Heart left ventricle (tissue), 16 donors: ENCODE data around the gene AGMO. TPM values are rescaled to one million over a fixed set of nuclear protein-coding genes. Genes with fewer than 3 reads are reported as not detected.

Experiments
- ATAC-seq, 4 donors: fragments of 200-7000 bp; cut with Tn5 transposase; one replicate each; pipeline ENCODE4 v1.9.1; 2020 to 2022; ENCODE audit warnings: moderate library complexity in 4 of 4, mild to moderate bottlenecking in 3 of 4, moderate number of reproducible peaks in 1 of 4
- DNase-seq, 5 donors: peaks; one replicate each; pipeline ENCODE4 v3.0.0-alpha.2; 2020
- H3K27ac ChIP-seq, 12 donors: fragments of 200-600 bp; sonication (generic) in 4 of 12; one replicate each; pipeline versions ENCODE4 v1.5.0 to v1.8.0; 2016 to 2022; ENCODE audit warnings: mild to moderate bottlenecking in 2 of 12
- H3K27me3 ChIP-seq, 9 donors: fragments of 200-600 bp; sonication (generic) in 2 of 9; one replicate each; pipeline versions ENCODE4 v1.5.1 to v1.8.0; 2016 to 2022; ENCODE audit warnings: mild to moderate bottlenecking in 3 of 9
- H3K36me3 ChIP-seq, 9 donors: fragments of 200-600 bp; sonication (generic) in 2 of 9; one replicate each; pipeline versions ENCODE4 v1.5.0 to v1.8.0; 2018 to 2022; ENCODE audit warnings: mild to moderate bottlenecking in 2 of 9
- H3K4me1 ChIP-seq, 12 donors: fragments of 200-600 bp; sonication (generic) in 4 of 12; one replicate each; pipeline versions ENCODE4 v1.5.0 to v1.8.0; 2016 to 2022; ENCODE audit warnings: mild to moderate bottlenecking in 3 of 12
- H3K4me3 ChIP-seq, 12 donors: fragments of 200-600 bp; sonication (generic) in 4 of 12; one replicate each; pipeline versions ENCODE4 v1.5.0 to v1.8.0; 2017 to 2022; ENCODE audit warnings: mild to moderate bottlenecking in 9 of 12, moderate library complexity in 4 of 12
- H3K9me3 ChIP-seq, 12 donors: fragments of 200-600 bp; sonication (generic) in 4 of 12; one replicate each; pipeline versions ENCODE4 v1.5.0 to v1.8.0; 2016 to 2022; ENCODE audit warnings: mild to moderate bottlenecking in 1 of 12
- POLR2A ChIP-seq, 2 donors: fragments of 450-650 bp; IDR thresholded peaks; one replicate each; pipeline ENCODE4 v1.6.1; 2017; ENCODE audit warnings: antibody characterized with exemption in 2 of 2, mild to moderate bottlenecking in 2 of 2, moderate library complexity in 2 of 2
- WGBS, 4 donors: extraction: QIAGEN DNeasy Blood & Tissue Kit in 2 of 4; methylation state at CpG; one replicate each; pipeline versions ENCODE4 v1.1.5 to v1.1.7; 2013 to 2018; 5-methylcytosine and 5-hydroxymethylcytosine counted together
- intact Hi-C, 10 donors: fragments of 100-400 bp; cut with DNase I; formaldehyde crosslinking; loops; one replicate each; pipeline versions ENCODE4 v1.11.1 to v1.14.2; 2022
- polyA plus RNA-seq, 2 donors: library from polyadenylated mRNA; stranded (reverse); fragments of 200-250 nt; gene quantifications; one replicate each; pipeline ENCODE4 v1.2.3, GENCODE V29; 2013
- total RNA-seq, 9 donors: library from RNA; depleted of rRNA in 2 of 9; stranded (reverse); fragments of >200 nt in 2 of 9; fragmentation: NEBNext Ultra II Directional in 3 of 9; extraction: Animal tissue kit (Norgen Biotek cat#: 25700) in 3 of 9; gene quantifications; one replicate each; pipeline versions ENCODE4 v1.1.0 to v1.2.4, GENCODE V29; 2016 to 2023
- TF ChIP-seq, protein P1 (sequence below), 12 donors: fragments of 200-600 bp; sonication (generic) in 4 of 12; IDR thresholded peaks; one replicate each; pipeline versions ENCODE4 v1.5.0 to v1.8.0; 2018 to 2022; ENCODE audit warnings: antibody characterized with exemption in 12 of 12, mild to moderate bottlenecking in 5 of 12
- donor health status: ischemic (EF 13 %, LVEDD 7.1; RV severe dilation, severe dysfunction).
- donor health status: healthy with polysubstance abuse.
- donor health status: DM: no; HTN: yes; CAD: no.
- donor health status: DM: no; HTN: no; CAD: no.
- donor health status: ischemic (EF 25% LVEDD 6.9; RV normal size, moderate dysfunction).
- donor health status: ischemic (EF 25% LVEDD 5.7; RV mildly dilated, moderate dysfunction).
- donor health status: healthy.
- donor health status: DM: yes; HTN: yes; CAD: no.
- donor health status: ischemic (EF 35%, LVEDD 5.7; RV mildly dilated, moderate dysfunction).
- donor health status: nonischemic (EF 11% LVEDD 7.7; RV severe dilation, severe dysfunction).
- donor health status: DM: yes; HTN: yes; CAD: no.
- donor health status: PGD.
- donor health status: ischemic (EF 29% LVEDD 5.4; RV normal size, mild dysfunction).
- donor health status: nonischemic (EF 23%, LVEDD 6.1; RV moderate dilation, normal function).

The AGMO gene
- total and polyA plus RNA-seq, 11 donors, result 0.12 to 0.72 (median 0.40) TPM; not detected in 1

GRCh38 chr7:15214976-15215375 lies 346.8 kb downstream of the AGMO start:
- WGBS, 4 donors, result 80 to 91% (median 84%) methylated on average over 2 of the region's 2 CpGs
- intact Hi-C loops, result no loop called here
- ATAC-seq (no peak), DNase-seq (no peak)
- no peaks in the 10 kb centered on the region for H3K9me3 ChIP-seq
- no peaks in the 10 kb centered on the region for H3K4me1 ChIP-seq
- H3K27me3 ChIP-seq, result no peaks in the 10 kb centered on the region
- no peaks in the 10 kb centered on the region for H3K36me3 ChIP-seq
- TF ChIP-seq POLR2A (IDR thresholded peaks at IDR 0.05), result no peak
- TF ChIP-seq, protein P1, sequence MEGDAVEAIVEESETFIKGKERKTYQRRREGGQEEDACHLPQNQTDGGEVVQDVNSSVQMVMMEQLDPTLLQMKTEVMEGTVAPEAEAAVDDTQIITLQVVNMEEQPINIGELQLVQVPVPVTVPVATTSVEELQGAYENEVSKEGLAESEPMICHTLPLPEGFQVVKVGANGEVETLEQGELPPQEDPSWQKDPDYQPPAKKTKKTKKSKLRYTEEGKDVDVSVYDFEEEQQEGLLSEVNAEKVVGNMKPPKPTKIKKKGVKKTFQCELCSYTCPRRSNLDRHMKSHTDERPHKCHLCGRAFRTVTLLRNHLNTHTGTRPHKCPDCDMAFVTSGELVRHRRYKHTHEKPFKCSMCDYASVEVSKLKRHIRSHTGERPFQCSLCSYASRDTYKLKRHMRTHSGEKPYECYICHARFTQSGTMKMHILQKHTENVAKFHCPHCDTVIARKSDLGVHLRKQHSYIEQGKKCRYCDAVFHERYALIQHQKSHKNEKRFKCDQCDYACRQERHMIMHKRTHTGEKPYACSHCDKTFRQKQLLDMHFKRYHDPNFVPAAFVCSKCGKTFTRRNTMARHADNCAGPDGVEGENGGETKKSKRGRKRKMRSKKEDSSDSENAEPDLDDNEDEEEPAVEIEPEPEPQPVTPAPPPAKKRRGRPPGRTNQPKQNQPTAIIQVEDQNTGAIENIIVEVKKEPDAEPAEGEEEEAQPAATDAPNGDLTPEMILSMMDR (IDR thresholded peaks at IDR 0.05), result no peak
- H3K4me3 ChIP-seq, result no peak overlapping the region
- no peak overlapping the region for H3K27ac ChIP-seq

DNA sequence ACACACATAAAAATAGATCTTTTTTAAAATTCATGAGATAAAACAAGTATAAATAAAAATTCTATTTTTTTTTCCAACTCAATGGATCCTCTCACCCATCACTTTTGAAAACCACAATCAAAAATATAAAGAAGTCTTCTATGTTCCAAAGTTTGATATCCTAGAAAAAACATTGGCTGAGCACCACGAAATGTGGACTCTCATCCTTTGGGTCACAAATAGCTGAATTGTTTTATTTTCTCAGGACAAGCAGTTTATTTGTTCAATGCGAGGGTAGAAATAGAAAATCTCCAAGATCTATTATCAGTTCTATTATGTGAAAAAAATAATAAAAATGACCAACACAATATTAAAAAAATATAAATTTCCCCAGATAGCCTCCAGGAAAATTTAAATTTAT lies 348.7 kb downstream of the AGMO start:
- no peak for TF ChIP-seq POLR2A (IDR thresholded peaks at IDR 0.05)
- WGBS, 4 donors, result 84 to 92% (median 88%) methylated on average over 2 of the region's 2 CpGs

DNA sequence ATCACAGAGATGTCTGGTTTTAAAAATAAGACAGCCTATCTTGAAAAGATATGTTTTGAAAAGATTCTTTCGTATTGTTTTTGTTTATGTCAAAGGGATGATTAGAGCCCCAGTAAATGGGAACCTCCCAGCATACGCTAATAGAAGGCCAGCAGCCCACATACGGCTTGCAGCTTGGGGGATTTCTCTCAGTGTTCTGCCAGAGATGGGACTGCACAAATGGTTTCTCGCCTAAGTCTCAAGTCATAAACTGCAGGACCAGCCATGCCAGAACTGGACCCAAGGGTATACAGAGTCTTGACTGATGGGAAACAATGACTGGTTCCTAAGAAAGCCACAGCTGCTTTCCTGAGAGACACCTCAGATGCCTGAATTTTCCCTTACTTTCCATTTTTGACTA lies 352.4 kb downstream of the AGMO start:
- Histone ChIP-seq H3K36me3 (no peaks in the 10 kb centered on the region), H3K4me1 (no peaks in the 10 kb centered on the region), H3K27me3 (no peaks in the 10 kb centered on the region), H3K27ac (no peak overlapping the region), H3K9me3 (no peaks in the 10 kb centered on the region), H3K4me3 (no peak overlapping the region)
- no peak for TF ChIP-seq POLR2A (IDR thresholded peaks at IDR 0.05)
- TF ChIP-seq, protein P1 (IDR thresholded peaks at IDR 0.05), result no peak
- ATAC-seq, result no peak
- intact Hi-C loops, result loop anchor here in 1 of 10 donors (10.0 kb wide), 1 partner anchor 865 kb away; no protein-coding TSS in a partner anchor
- no peak for DNase-seq
- 54 to 78% (median 70%) methylated on average over 4 of the region's 4 CpGs for WGBS, 4 donors

More for the DNA sequence above, 348.7 kb downstream of the AGMO start:
- no peaks in the 10 kb centered on the region for H3K4me1 ChIP-seq
- H3K36me3 ChIP-seq, result no peaks in the 10 kb centered on the region
- H3K27ac ChIP-seq, result no peak overlapping the region
- H3K27me3 ChIP-seq, result no peaks in the 10 kb centered on the region
- no peak for ATAC-seq
- no peak for DNase-seq
- H3K9me3 ChIP-seq, result no peaks in the 10 kb centered on the region
- intact Hi-C loops, result no loop called here
- no peak overlapping the region for H3K4me3 ChIP-seq

GRCh38 chr7:15204421-15204820 lies 357.4 kb downstream of the AGMO start:
- Histone ChIP-seq H3K27ac (no peak overlapping the region), H3K4me3 (no peak overlapping the region), H3K27me3 (no peaks in the 10 kb centered on the region), H3K4me1 (no peaks in the 10 kb centered on the region), H3K9me3 (no peaks in the 10 kb centered on the region), H3K36me3 (no peaks in the 10 kb centered on the region)
- no peak for TF ChIP-seq POLR2A (IDR thresholded peaks at IDR 0.05)
- TF ChIP-seq, protein P1 (IDR thresholded peaks at IDR 0.05), result no peak
- DNase-seq (no peak), ATAC-seq (no peak)
- WGBS, 4 donors, result 44 to 57% (median 46%) methylated on average over 2 of the region's 2 CpGs
- intact Hi-C loops, result loop anchor here in 1 of 10 donors (10.0 kb wide), 1 partner anchor 870 kb away; no protein-coding TSS in a partner anchor

DNA sequence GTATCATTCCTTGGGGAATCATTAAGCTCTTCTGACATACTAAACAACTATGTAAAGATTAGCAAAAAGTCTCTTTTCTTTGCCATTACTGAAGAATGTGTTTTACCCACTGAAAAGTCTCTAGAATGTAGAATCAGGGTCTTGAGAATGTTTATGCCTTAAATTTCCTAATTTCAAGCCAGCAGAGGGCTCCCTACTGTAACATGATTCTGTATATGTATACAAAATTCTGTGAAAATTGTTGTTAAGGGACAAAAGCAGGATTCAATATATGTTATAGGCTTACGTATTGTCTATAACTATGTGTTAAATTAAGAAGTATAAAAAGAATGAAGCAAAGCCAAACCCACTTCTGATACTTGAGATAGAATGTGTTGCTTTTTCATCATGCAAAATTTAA lies 362.3 kb downstream of the AGMO start:
- Histone ChIP-seq H3K27me3 (no peaks in the 10 kb centered on the region), H3K27ac (no peak overlapping the region), H3K4me3 (no peak overlapping the region), H3K36me3 (no peaks in the 10 kb centered on the region), H3K9me3 (no peaks in the 10 kb centered on the region), H3K4me1 (peaks cover 0 to 5% (median 0%) of the 10 kb centered on the region in 12 donors)
- WGBS, 4 donors, result 72 to 83% (median 73%) methylated on average over 1 of the region's 1 CpG
- TF ChIP-seq, protein P1 (IDR thresholded peaks at IDR 0.05), result peak in 6 of 12 donors; percentile 17 to 49 (median 36)
- TF ChIP-seq POLR2A (IDR thresholded peaks at IDR 0.05), result no peak
- intact Hi-C loops, result loop anchor here in 1 of 10 donors (10.0 kb wide), 1 partner anchor 875 kb away; no protein-coding TSS in a partner anchor
- DNase-seq (no peak), ATAC-seq (no peak)
